Stimulated activated CD8-positive, alpha-beta memory T cell treated with anti-CD3 and anti-CD28 coated beads, Interleukin-15, amount 100 ng/mL, for 24 hours (primary cell): ENCODE measurements around the gene TNRC6C.
"Not testable (repeated sequence)": the region's sequence is repeated elsewhere in the genome, so short reads cannot be mapped to it uniquely, and the experiment has no call there.

Experiments
- DNase-seq: peaks from one replicate; pipeline ENCODE4 v3.0.0-alpha.2; 2020; ENCODE audit warnings: low read depth

TNRC6C gene

DNA sequence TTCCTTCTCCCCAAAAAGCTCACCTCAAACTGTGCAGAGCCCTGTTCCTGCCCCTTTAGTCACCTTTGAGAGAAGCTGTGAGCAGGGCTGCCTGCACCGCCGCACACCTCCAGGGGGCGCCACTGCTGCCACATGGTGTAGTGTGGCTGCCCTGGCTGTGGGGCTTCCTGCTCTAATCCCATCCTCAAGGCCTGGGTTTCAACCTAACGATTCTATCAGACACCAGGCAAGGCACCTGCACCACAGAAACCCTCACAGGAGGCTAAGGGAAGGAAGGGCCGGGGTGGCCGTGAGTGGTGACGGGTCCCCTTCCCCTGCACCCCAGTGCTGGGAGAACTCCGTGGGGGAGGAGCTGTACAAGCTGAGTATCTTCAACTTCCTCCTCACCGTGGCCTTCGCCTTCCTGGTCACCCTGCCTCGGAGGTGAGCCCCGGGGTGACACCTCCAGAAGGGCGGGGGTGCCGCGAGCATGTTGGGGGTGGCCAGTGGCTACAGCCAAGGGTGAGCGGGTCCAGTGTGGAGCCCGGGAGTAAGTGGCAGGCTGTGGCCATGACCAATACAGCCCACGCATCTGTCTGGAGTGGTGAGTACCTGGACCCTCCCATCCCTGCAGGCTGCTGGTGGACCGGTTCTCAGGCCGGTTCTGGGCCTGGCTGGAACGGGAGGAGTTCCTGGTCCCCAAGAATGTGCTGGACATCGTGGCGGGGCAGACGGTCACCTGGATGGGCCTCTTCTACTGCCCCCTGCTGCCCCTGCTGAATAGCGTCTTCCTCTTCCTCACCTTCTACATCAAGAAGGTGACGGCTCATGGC, 179.1 kb downstream of the TNRC6C start:
- no peak for DNase-seq

GRCh38 chr17:78138204-78139060, 179.9 kb downstream of the TNRC6C start:
- no peak for DNase-seq

- not testable (repeated sequence) for DNase-seq
Measured at GRCh38 chr17:78139861-78140168, 181.3 kb downstream of the TNRC6C start.

DNA sequence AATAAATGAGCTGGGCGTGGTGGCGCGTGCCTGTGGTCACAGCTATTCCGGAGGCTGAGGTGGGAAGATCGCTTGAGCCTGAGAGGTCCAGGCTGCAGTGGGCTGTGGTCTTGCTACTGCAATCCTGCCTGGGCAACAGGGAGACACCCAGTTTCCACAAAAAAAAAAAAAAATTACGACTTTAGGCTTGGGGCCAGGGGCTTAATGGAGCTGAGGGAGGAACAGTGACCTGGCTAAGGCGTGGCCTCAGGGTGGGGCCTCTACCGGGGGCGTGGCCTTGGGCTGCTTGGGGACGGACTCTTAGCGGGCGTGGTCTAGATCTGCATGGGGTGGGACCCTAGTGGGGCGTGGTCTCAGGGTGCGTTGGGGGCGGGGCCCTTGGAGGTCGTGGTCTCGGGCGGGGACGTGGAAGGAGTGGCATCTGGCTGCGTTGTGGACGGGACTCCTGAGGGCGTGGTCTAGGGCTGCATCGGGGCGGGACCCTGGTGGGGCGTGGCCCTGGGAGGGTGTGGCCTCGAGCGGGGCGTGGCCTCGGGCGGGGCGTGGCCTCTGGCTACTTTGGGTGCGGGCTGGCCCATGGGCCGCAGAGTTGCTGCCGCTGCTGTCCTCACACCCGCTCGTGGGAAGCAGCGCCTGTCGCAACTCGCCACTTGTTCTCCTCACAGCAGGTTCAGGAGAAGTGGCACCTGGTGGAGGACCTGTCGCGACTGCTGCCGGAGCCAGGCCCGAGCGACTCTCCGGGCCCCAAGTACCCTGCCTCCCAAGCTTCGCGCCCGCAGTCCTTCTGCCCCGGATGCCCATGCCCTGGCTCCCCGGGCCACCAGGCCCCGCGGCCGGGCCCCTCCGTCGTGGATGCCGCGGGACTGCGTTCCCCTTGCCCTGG, 181.9 kb downstream of the TNRC6C start:
- DNase-seq = peak; percentile 85

DNA sequence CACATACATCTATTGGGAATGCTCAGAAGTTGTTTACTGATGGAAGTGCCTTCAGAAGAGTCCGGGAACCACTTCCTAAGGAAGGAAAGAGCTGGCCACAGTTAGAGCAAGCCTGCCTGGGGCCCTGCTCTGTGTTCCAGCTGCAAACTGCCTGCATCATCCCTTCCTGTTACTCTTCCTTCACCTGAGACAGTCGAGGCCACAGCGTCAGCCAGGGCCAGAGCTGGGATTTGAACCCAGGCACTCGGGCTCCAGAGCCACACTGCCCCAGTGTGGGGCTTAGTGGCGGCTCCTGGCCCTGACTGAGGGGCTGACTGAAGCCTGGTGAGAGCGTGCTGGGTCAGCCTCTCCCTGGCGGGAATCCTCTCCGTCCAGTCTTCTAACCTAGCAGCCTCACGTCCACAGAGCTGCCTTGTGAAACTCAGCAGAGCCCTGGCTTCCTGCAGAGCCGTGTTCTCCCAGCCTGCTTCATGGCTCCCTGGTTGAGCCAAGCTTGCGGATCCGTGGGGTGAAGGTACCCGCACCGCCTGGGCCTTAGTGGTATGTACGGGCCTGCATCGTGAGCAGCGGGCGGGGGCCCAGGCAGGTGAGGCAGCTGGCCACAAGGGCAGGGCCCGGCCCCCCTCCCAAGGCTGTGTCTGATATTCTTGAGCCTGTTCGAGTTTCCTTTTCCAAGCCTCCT, 183.1 kb downstream of the TNRC6C start:
- no peak for DNase-seq

GRCh38 chr17:78142119-78142861, 183.8 kb downstream of the TNRC6C start:
- no peak for DNase-seq

GRCh38 chr17:78143214-78144146, 185.0 kb downstream of the TNRC6C start:
- DNase-seq = no peak

DNA sequence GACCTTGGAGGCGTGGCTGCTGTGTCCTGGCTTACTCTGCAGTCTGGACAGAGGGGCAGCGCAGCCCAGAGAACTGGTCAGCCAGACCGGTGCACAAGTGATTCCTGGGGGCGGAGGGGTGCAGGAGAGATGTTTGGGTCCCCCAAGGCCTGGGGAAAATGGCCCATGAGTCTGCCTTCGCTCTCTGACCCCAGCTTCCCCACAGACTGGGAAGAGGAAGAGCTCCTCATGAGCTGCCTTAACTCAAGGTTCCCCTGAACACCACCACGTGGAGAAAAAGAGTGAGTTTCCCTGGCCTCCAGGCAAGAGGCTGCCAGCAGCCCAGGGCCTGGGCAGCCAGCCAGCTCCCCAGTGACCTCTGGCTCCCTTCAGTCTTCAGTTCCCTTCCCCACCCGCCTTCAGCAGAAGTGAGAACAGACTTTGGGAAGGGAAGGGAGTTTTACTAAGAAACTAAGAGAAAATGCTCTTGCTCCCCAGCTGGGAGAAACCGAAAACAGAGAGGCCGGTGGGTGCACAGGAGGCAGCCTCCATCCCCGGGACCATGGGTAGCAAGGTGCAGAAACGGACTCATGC, 185.7 kb downstream of the TNRC6C start:
- DNase-seq = no peak

DNA sequence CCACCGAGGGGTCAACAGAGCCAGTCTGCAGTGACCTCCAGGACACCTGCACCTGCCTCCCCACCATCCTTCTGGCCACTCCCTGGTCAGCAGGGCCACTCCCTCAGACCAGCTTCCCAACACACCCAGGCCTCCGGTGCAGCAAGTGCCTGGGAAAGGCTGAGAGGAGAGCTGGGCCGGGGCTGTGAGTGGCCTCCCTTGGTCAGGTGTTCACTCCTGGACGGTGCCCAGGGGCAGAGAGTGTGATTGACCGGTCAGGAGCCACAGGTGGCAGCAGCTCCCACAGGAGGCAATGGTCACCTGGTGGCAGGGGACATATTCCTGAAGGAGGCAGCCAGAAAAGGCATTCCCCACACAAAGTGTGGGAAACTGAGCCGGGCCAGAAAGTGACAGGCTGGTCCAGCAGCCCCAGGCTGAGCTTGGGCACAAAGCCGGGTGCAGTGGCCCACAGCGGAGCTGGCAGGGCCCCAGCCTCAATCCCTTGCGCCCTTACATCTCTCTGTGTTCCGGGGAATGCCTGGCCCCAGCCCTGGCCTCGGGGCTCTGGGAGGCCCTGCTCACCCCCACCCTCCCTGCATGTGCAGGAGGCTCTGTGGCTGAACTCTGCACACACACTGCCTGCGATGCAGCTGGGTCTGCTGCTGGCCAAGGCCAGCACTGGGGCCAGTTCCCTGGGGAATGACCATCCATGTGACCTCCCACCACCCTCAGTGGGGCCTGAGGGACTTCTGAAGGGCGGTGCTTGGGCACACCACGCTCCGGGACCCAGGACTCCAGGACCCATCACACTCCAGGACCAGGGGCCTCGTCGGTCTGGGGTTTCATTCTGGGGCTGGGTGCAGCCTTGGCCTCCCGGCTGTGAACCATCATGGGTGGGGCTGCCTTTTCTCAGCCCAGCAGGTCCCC, 186.5 kb downstream of the TNRC6C start:
- no peak for DNase-seq

DNA sequence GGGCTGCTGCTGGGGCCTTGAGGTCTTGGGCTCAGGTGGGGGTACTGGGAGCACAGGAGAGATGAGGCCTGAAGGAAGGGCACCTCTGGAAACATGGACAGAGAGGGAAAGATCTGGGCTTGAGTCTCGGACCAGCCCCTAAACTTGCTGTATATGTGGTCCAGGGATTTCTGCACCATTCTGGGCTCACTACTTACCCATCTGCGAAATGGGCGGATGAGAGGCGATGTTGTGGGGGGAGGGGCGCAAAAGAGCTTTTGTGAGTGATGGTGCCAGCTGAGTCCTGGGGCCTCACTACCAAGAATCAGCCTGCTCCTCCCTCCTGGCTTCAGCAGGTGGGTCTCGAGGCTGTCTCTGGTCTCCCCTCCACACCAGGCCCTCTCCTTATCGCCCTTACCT, 188.0 kb downstream of the TNRC6C start:
- DNase-seq = no peak

DNA sequence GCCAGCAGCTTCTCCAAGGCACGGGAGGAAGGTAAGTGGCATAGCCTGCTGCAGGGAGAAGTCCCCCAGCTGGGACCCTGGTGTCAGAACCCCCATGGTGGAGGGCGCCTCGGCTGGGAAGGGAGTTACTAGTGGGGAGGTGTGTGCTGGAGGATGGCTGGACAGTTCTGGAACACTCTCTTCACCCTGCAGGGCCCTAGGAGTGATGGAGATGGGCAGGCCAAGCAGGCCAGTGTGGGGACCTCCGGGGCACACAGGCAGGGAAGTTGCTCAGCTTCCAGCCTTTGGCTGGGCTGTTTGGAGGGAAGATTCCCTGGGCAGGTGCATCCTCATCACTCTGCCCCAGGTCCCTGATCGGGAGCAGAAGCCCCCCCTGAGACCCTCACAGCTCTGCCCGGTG, 188.4 kb downstream of the TNRC6C start:
- no peak for DNase-seq

- no peak for DNase-seq
Measured at GRCh38 chr17:78147315-78147998, 189.0 kb downstream of the TNRC6C start.

- DNase-seq = no peak
Measured at GRCh38 chr17:78148286-78149016, 189.9 kb downstream of the TNRC6C start.

DNA sequence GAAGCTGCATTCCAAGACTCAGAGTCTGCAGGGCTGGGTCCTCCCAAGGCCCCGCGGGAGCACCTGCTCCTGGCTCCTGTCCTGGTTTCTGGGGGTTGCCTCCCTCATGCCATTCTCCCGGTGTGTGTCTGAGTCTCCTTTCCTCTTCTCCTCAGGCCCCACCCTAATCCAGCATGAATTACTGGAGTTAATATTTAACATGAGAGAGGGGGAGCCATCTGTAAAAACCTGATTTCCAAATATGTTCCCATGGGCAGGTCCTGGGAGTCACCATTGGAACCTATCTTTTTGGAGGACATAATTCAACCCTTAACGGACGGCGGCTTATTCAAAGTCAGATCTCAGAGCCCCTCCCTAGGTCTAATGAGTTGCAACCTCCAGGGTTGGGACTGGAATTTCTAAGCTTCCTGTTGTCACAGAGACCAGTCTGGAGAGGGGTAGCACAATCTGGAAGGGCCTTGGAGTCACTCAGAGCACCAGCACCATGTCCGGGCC, 193.1 kb downstream of the TNRC6C start:
- no peak for DNase-seq

DNA sequence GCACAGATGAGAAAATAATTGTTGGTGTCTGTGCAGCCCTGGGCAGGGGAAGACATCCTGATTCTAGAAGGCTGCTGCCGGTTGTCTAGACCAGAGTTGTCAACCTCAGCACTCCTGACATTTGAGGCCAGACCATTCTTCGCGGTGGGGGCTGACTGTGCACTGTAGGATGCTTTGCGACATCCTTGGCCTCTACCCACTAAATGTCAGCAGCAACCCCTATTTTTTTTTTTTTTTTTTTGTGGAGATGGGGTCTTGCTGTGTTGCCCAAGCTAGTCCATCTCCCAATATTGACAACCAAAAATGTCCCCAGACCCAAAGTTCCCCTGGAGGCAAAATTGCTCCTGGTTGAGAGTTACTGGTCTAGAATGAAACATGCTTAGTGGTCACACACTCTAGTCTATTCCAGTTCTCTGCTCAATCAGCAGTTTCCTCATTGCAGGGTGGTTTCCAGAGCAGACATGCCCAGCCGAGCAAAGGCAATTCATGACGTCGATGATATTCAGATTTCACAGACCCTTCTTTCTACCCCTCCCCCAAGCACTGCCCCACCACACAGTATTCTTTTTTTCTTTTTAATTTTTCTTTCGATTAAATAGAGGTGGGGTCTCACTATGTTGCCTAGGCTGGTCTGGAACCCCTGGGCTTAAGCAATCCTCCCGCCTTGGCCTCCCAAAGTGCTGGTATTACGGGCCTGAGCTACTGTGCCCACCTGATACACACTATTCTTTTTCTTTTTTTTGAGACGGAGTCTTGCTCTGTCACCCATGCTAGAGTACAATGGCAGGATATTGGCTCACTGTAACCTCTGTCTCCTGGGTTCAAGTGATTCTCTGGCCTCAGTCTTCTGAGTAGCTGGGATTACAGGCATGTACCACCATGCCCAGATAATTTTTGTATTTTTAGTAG, 196.7 kb downstream of the TNRC6C start:
- no peak for DNase-seq
